Measurements from ENCODE around the gene HNRNPA1.
"Not testable (repeated sequence)": the region's sequence is repeated elsewhere in the genome, so short reads cannot be mapped to it uniquely, and the experiment has no call there.

HNRNPA1 gene

GRCh38 chr12:54280468-54281260, at the start of gene HNRNPA1:
Gene HNRNPA1, plus strand, starts transcription at chr12:54280726. Its CDS starts 82 bp downstream, at chr12:54280808.
- FAIRE-seq = peak; percentile 33

DNA sequence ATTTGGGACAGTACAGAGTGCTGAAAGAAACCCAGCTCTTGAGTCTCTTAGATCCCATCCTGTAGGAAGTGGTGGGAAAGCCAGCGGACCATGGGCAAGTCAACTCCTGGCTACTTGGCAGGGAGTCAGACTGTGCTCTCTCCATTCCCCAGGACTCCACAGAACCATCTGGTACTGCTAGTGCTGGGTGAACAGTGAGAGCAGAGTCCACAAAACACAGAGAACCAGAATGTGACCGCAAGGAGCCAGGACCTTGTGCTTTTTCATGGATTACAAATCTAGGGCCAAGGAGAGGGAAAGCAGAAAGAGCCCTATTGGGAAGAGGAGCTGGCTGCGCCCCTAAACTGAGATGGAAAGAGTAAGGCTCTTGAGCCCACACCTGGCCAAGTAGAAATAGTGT, 49.3 kb upstream of the HNRNPA1 start:
- FAIRE-seq = not testable (repeated sequence)

GRCh38 chr12:54232790-54233189, 47.7 kb upstream of the HNRNPA1 start:
- FAIRE-seq = no peak

GRCh38 chr12:54238531-54238930, 42.0 kb upstream of the HNRNPA1 start:
- no peak for FAIRE-seq

DNA sequence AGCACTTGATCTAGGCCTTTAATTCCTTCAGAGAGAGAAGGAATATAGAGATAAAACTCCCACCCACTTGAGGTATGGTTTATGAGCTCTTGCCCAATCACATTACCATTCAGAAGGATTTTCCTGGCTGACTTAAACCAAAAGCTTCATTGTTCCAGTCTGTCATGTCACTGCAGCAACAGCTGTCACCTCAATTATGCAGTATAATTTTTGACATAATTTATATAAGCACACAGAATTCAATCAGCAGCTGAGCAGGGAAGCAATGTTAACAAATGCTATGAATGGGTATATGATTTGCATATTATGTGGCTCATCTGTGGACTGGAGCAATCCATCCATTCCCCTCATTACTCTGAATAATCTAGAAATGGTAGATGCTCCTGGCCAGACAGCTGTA, 40.9 kb upstream of the HNRNPA1 start:
- no peak for FAIRE-seq

DNA sequence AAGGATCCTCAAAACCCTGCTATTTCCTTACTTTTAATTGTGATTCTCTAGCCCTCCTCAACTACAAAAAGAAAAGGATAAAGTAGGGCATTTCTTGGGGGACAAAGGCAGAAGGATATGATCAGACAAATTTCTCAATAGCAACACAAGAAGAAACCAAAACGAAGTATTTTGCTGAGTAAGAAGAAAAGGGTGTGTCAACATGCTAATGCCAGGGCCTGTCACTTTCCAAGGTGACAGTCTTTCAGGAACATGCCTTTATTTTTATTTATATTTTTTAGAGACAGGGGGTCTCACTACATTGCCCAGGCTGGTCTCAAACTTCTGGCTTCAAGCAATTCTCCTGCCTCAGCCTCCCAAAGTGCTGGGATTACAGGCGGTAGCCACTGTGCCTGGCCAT, 40.4 kb upstream of the HNRNPA1 start:
- no peak for FAIRE-seq

- FAIRE-seq = no peak
Measured at GRCh38 chr12:54240971-54241588, 39.4 kb upstream of the HNRNPA1 start.

- no peak for FAIRE-seq
Measured at GRCh38 chr12:54246011-54246641, 34.4 kb upstream of the HNRNPA1 start.

DNA sequence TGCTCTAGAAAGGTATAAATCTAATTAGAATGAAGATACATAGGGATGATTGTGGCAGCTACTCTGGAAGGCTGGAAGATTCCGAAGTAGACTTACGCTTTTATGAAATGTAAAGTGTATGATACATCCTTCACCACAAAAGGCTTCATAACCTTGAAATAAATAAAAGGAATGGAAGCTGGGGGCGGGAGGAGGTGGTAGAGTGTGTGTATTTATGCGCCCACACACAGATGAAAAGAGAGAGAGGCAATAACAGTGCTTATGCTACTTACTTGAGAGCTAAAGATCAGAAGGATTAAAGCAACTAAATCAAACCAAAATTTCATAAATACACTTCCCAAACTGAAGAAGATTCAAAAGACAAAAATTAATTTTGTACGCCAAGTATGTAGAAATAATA, 31.0 kb upstream of the HNRNPA1 start:
- no peak for FAIRE-seq

DNA sequence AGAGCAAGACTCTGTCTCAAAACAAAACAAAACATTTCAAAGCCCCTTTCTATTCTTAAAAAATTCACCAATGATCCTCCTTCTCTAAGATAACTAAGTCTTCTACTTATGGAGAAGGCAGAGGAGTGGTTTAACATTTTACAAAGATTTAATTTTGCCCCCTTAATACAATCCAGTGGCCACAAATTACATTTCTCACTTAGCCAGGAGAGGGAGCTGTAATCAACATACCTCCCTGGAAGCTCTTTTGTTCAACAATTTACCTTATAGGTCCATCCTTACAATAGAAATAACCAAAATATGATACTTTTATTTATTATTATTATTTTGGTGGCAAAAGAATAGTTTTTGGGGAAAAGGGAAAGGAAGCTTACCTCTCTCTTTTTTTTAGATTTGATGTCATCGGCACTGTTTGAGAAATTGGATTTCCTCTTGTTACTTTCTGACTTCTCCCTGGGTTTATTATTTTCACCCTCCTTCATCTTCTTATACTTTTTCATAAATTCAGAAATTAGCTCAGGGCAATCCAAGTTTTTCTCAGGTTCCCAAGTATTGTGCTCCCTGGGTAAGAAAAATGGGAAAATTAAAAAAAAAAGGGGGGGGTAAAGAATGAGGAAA, 28.8 kb upstream of the HNRNPA1 start:
- FAIRE-seq = no peak

GRCh38 chr12:54253240-54253639, 27.3 kb upstream of the HNRNPA1 start:
- no peak for FAIRE-seq

GRCh38 chr12:54257332-54257731, 23.2 kb upstream of the HNRNPA1 start:
- no peak for FAIRE-seq

DNA sequence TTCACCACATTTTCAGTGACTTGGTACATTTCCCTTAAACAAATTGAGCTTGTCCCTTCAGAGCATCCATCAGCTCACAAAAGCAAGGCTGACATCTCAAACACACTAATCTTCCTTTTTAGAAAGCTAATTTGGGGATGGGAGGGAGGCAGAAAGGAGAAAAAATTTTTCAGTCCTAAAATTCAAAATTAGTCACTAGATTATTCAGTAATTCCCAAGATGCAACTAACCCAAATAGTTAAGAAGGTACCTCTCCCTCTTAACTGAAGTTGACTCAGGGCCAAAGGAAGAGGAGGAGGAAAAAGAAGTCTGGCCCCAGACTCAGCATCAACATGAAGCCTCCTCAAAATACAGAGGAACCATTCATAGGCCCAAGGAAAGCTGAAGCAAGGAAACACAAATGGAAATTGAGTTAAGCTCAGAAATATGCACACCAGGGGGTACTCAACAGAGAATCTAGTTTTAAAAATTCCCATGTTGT, 22.3 kb upstream of the HNRNPA1 start:
- no peak for FAIRE-seq

DNA sequence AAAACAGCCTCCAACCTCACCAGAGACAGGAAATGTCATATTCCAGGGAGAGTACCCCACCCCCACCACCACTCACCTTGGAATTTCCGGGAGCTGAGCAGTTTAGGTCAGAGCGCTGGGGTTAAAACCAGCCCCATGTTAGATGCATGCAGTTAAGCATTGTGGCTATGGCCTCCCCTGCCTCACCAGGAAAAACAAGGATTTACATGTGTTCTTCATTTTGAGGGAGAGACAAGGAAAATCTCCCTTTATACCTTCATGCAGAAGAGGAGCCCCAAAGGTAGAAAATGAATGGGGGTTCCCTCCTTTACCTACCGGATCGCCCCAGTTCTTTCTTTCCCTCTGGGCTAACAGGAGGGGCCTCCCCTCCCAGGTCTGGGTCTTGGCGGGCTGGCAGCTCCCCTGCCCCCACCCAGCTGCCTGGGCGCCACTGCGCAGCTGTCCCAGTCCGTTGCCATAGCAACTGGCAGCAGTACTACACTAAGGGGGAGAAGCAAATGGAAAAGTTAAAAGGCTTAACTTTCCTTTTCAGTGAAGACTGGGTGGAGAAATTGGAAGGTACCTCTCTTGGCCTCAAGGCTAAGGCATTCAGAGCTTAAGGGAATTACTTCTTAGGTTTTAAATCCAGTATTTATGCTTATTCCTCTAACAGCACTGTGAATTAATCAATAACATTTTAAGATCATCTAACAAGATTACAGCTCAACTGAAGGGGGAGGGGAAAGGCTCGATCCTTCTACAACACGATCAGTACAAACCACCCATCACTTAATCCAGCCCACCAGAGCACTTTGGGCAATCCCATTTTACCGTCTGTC, 21.1 kb upstream of the HNRNPA1 start:
- FAIRE-seq = no peak

GRCh38 chr12:54261815-54262402, 18.6 kb upstream of the HNRNPA1 start:
- FAIRE-seq = no peak

DNA sequence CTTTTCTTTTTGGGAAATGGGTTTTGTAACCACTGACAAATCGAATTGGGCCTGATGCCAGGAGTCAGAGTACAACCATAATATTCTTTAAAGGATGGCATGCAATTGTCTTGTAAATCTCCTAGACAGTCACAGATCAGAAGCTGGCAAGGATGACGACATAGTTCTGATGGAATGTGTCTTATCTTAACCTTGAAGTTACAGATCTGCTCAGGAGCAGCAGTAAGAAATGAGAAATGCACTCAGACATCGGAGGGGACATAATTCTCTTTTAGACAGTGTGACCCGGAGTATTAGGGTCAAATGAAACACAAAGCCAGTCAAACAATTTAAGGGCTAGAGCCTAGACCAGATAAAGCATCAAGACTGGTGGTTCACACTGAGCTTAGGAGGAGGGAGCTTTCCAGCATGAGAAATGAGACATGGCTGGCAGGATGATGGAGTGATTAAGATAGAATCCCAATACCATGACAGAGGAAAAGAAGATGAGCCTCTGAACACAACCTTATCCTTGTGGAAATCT, 18.1 kb upstream of the HNRNPA1 start:
- no peak for FAIRE-seq

DNA sequence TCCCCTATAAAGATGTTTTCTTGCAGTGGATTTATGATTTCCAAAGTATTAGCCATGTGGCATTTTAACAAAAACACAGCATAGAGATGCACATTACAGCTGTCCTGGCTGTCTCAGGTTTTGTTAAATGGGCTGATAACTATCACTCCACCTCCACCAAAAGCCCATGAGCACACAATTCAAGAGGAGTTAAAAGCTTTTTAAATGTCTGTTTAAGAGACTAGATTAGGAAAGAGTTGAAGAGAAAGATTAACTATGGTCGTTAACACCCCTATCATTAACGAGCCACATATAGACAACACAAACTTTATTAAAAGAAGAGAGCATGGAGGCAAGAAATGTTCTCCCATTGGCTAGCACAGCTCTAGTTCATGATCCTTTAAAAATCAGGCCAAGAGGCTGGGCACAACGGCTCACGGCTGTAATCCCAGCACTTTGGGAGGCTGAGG, 15.1 kb upstream of the HNRNPA1 start:
- FAIRE-seq = no peak

GRCh38 chr12:54266852-54267251, 13.7 kb upstream of the HNRNPA1 start:
- FAIRE-seq = no peak

DNA sequence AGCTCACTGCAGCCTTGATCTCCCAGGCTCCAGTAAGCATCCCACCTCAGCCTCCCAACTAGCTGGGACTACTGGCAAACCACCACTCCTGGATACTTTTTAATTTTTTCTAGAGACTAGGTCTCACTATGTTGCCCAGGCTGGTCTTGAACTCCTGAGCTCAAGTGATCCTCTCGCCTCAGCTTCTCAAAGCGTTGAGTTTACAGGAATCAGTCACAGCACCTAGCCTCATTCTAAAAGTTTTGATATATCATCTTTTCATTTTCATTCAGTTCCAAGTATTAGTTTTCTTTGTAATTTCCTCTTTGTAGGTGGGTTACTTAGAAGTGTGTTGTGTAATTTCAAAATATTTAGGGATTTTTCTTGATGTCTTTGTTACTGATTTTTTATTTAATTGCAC, 10.2 kb upstream of the HNRNPA1 start:
- no peak for FAIRE-seq

GRCh38 chr12:54272214-54272613, 8.3 kb upstream of the HNRNPA1 start:
- FAIRE-seq = no peak

DNA sequence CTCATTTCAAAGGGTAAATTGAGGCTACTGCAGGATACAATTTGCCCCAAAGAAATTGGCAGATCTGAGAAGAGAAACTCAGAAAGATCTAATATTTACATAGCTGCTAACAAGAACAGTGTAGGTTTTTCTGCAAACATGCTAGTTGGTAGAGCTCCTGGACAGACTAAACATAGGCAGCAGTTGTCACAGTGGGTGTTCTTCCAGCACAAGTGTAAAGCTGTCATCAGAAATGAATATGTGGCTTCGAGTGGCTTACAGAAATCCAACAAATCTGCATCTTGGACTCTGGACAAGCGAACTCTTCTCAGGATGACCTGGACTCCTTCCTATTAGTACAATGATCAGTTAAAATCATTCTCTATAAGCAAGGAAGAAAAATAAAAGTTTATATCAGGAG, 6.5 kb upstream of the HNRNPA1 start:
- FAIRE-seq = no peak

DNA sequence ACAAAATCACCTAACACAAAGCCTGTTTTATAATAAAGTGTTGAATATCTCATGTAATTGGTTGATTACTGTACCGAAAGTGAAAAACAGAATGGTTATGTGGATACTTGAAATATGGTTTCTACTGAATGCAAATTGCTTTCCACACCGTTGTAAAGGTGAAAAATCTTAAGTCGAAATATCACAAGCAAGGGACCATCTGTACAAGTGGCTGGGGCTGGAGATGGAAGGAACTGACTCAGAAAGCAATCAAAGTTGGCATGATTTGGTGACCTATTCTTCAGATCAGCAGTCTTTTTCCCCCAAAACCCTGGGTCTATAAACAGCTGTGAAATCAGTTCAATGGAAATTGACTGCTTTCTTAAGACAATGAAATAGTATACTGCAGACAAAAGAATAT, 4.2 kb upstream of the HNRNPA1 start:
- FAIRE-seq = no peak
